GM13976 (cell line): ENCODE data around the gene XKR8.

Experiments used
- DNase-seq: peaks from one replicate; pipeline ENCODE4 v3.0.0; 2012; ENCODE audit warnings: low spot score
- in situ Hi-C: fragments of 300-500 bp; cut with MboI; formaldehyde crosslinking; loops from one replicate; pipeline ENCODE4 v1.12.0; 2022; ENCODE audit warnings: low sequenced_read_pairs, mixed read lengths, inconsistent platforms; ENCODE audit not compliant: unreplicated experiment
- TF ChIP-seq, protein P1 (sequence below): IDR thresholded peaks from 2 replicates; pipeline ENCODE4 v1.5.1; 2012; ENCODE audit warnings: borderline replicate concordance, mild to moderate bottlenecking; ENCODE audit not compliant: insufficient read depth; ENCODE audit errors: extremely low read depth, missing control alignments, control extremely low read depth

Gene XKR8

DNA sequence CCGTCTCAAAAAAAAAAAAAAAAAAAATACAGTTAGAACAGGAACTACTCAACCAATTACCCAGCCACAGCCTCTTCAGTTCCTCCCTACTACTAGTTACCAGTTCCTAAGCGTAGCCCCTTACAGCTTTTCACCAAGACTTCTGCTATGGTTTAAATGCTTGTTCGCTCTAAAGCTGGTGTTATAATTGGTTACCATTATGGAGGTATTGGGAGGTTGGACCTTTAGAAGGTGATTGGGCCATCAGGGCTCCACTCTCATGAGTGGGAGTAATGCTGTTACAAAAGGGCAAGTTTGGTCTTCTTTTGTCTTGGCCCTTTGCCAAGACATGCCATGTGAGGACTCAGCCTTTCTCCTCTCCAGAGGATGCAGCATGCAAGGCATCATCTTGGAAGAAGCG lies 28.0 kb upstream of the XKR8 start:
- TF ChIP-seq, protein P1, sequence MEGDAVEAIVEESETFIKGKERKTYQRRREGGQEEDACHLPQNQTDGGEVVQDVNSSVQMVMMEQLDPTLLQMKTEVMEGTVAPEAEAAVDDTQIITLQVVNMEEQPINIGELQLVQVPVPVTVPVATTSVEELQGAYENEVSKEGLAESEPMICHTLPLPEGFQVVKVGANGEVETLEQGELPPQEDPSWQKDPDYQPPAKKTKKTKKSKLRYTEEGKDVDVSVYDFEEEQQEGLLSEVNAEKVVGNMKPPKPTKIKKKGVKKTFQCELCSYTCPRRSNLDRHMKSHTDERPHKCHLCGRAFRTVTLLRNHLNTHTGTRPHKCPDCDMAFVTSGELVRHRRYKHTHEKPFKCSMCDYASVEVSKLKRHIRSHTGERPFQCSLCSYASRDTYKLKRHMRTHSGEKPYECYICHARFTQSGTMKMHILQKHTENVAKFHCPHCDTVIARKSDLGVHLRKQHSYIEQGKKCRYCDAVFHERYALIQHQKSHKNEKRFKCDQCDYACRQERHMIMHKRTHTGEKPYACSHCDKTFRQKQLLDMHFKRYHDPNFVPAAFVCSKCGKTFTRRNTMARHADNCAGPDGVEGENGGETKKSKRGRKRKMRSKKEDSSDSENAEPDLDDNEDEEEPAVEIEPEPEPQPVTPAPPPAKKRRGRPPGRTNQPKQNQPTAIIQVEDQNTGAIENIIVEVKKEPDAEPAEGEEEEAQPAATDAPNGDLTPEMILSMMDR, result no peak
- no peak for DNase-seq
- in situ Hi-C loops, result no loop called here

- in situ Hi-C loops, result no loop called here
- DNase-seq, result no peak
- TF ChIP-seq, protein P1, result no peak
Measured at GRCh38 chr1:27934818-27935549, 24.8 kb upstream of the XKR8 start, which contains the start of gene SMPDL3B. Gene SMPDL3B (plus strand): TSS chr1:27935000. CDS start chr1:27935184, 184 bp downstream.

- TF ChIP-seq, protein P1, result no peak
- no peak for DNase-seq
- in situ Hi-C loops, result no loop called here
Measured at GRCh38 chr1:27935721-27936120, 24.1 kb upstream of the XKR8 start.

DNA sequence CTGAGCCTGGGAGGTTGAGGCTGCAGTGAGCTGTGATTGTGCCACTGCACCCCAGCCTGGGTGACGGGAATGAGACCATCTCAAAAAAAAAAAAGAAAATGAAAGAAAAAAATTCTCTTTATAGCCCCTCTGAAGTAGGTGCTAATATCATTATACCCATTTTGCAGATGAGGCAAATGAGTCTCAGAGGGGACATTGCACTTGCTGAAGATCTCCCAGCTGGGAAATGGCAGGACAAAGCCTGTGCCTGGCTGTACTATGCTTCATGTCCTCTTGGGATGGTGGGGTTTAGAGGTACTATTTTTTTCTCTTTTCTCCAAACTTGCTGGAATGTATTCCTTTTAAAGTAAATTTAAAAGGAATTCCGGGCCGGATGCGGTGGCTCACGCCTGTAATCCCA lies 23.4 kb upstream of the XKR8 start:
- TF ChIP-seq, protein P1, result no peak
- in situ Hi-C loops, result no loop called here

GRCh38 chr1:27937524-27937836 lies 22.3 kb upstream of the XKR8 start:
- no peak for DNase-seq
- in situ Hi-C loops, result no loop called here
- TF ChIP-seq, protein P1, result no peak

More for the DNA sequence above, 23.4 kb upstream of the XKR8 start:
- DNase-seq, result no peak

GRCh38 chr1:27938488-27938887 lies 21.3 kb upstream of the XKR8 start:
- in situ Hi-C loops, result no loop called here
- TF ChIP-seq, protein P1, result no peak

DNA sequence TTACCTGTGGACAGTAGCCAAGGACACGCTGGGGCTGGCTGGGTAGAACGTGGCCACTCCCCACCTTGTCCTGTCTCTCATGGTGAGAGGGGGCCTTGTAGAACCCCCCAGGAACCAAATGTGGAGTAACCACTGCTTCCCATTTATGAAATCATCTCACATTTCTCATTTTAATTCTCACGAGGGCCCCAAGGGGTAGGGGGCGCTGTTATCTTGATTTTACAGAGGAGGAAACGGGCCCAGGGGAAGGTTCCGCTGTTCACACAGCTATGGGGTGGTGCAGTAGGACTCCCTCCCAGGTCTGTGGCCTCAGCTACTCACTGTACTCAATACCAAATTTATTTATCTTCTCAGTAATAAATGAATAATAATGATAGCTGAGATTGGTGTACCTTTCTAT lies 19.5 kb upstream of the XKR8 start:
- in situ Hi-C loops, result no loop called here
- TF ChIP-seq, protein P1, result peak; percentile 33
- peak; percentile 74 for DNase-seq

More at GRCh38 chr1:27938488-27938887, 21.3 kb upstream of the XKR8 start:
- DNase-seq, result no peak
